Psoas muscle (tissue), 8 donors: ENCODE results near the gene CBLN2. TPM values are rescaled to one million over a fixed set of nuclear protein-coding genes. Genes with fewer than 3 reads are reported as not detected.

Experiments
- ATAC-seq, 4 donors: fragments of 200-7000 bp; cut with Tn5 transposase; one replicate each; pipeline ENCODE4 v1.9.1; 2020; ENCODE audit warnings: moderate library complexity in 3 of 4, mild to moderate bottlenecking in 2 of 4
- DNase-seq, 2 donors: peaks; one replicate each; pipeline ENCODE4 v3.0.0-alpha.2; 2020
- H3K27ac ChIP-seq: fragments of 200-600 bp; one replicate; pipeline ENCODE4 v1.8.0; 2022
- H3K27me3 ChIP-seq, 3 donors: fragments of 200-600 bp in 1 of 3; one replicate each; pipeline versions ENCODE4 v1.6.1 to v1.8.0; 2013 to 2022; ENCODE audit warnings: low read length in 2 of 3, mild to moderate bottlenecking in 2 of 3, moderate library complexity in 1 of 3; ENCODE audit not compliant: insufficient read depth in 3 of 3
- H3K36me3 ChIP-seq, 2 donors: fragments of 200-600 bp in 1 of 2; one replicate each; pipeline versions ENCODE4 v1.6.1 to v1.8.0; 2013 to 2022; ENCODE audit warnings: low read depth in 1 of 2, mild to moderate bottlenecking in 1 of 2, moderate library complexity in 1 of 2; ENCODE audit not compliant: insufficient read depth in 1 of 2
- H3K4me1 ChIP-seq: fragments of 200-600 bp; one replicate; pipeline ENCODE4 v1.8.0; 2022
- H3K4me3 ChIP-seq: fragments of 200-600 bp; one replicate; pipeline ENCODE4 v1.8.0; 2022; ENCODE audit warnings: mild to moderate bottlenecking
- H3K9me3 ChIP-seq: fragments of 200-600 bp; one replicate; pipeline ENCODE4 v1.8.0; 2022
- whole genome bisulfite sequencing, 3 donors: extraction: QIAGEN DNeasy Blood & Tissue Kit; methylation state at CpG; one replicate each; pipeline versions ENCODE4 v1.1.6 to v1.1.7; 2013; 5-methylcytosine and 5-hydroxymethylcytosine counted together
- intact Hi-C, 2 donors: fragments of 100-400 bp; cut with DNase I; formaldehyde crosslinking; loops; one replicate each; pipeline versions ENCODE4 v1.11.0 to v1.14.2; 2022
- long read RNA-seq, 2 donors: library from polyadenylated mRNA; unstranded; transcript quantifications; one replicate each; pipeline ENCODE4 v2.0.0, GENCODE V29; 2021
- polyA plus RNA-seq, 3 donors: library from polyadenylated mRNA; stranded (reverse); fragments of 200-250 nt; gene quantifications; one replicate each; pipeline ENCODE4 v1.2.3, GENCODE V29; 2013
- total RNA-seq, 4 donors: library from RNA; stranded (reverse); fragmentation: NEBNext Ultra II Directional in 2 of 4; extraction: Animal tissue kit (Norgen Biotek cat#: 25700) in 2 of 4; gene quantifications; one replicate each; pipeline versions ENCODE4 v1.2.1 to v1.2.4, GENCODE V29; 2021 to 2023
- TF ChIP-seq, protein P1 (sequence below): fragments of 200-600 bp; IDR thresholded peaks from one replicate; pipeline ENCODE4 v1.8.0; 2022; ENCODE audit warnings: antibody characterized with exemption
- donor health status: healthy with polysubstance abuse.
- donor health status: DM: no; HTN: no; CAD: no; lungs with moderate emphysema.
- donor health status: Bipolar disorder and iron deficiency.
- donor health status: healthy.
- donor health status: DM: yes; HTN: yes; CAD: no.
- donor health status: DM: no; HTN: no; CAD: no.
- donor health status: DM: no; HTN: no; CAD: no.
- donor health status: DM: yes; HTN: yes; CAD: no.

Gene CBLN2
- not detected for total RNA-seq
- under 1 TPM in 1 of 3 donors, not detected in 2; 0.05 TPM for polyA plus RNA-seq
- long read RNA-seq, donor 1: 0 reads
- long read RNA-seq, donor 2: 0 reads

DNA sequence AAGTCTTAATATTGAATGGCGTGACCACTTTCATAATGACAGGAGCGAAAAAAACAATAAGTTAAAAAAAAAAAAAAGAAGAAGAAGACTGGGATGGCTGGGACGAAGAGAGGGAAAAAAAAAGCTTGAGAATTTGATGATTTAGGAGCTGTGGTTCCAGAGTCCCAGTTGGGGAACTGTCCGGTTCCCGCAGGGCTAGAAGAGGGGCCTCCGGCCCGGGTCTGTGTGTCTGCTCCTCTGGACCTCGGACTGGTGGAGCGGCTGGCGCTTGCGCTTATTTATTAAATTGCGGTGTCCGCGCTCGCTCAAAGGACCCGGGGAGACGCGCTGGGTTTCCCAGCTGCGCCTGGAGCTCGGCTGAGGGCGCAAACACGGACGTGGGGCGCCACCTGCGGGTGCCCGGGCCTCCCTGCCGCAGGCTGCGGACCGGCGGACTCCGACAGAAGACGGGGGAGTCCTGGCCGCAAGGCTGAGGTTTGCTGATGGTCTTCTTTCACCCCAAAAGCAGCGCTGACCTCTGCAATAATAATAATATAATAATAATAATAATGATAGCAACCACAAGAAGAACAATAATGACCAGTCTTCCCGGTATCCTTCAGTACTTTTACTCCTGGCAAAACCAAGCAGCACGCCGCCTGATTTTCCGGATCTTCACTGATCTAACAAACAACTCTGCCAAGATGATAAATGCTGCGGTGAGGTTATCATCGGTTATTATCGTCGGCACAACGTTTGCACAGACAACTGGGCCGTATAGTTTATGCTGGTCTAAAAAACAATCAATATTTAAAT is at the start of gene CBLN2:
CBLN2 (minus strand) TSS at position 251 of the 795 bp plus-strand sequence. CDS start 2,182 bp downstream, outside the sequence.
- Histone ChIP-seq H3K27ac (no peak within 1 kb of the TSS), H3K9me3 (no peaks in the 10 kb centered on the region), H3K4me3 (no peak within 1 kb of the TSS), H3K36me3 (no peaks in the 10 kb centered on the region), H3K27me3 (peaks cover 0 to 48% (median 22%) of the 10 kb centered on the region in 3 donors), H3K4me1 (no peaks in the 10 kb centered on the region)
- ATAC-seq (peak in 1 of 4 donors; percentile 49), DNase-seq (no peak)
- intact Hi-C loops: no loop called here
- WGBS, 3 donors: 3 to 4% (median 3%) methylated on average over 44 of the region's 44 CpGs
- TF ChIP-seq, protein P1, sequence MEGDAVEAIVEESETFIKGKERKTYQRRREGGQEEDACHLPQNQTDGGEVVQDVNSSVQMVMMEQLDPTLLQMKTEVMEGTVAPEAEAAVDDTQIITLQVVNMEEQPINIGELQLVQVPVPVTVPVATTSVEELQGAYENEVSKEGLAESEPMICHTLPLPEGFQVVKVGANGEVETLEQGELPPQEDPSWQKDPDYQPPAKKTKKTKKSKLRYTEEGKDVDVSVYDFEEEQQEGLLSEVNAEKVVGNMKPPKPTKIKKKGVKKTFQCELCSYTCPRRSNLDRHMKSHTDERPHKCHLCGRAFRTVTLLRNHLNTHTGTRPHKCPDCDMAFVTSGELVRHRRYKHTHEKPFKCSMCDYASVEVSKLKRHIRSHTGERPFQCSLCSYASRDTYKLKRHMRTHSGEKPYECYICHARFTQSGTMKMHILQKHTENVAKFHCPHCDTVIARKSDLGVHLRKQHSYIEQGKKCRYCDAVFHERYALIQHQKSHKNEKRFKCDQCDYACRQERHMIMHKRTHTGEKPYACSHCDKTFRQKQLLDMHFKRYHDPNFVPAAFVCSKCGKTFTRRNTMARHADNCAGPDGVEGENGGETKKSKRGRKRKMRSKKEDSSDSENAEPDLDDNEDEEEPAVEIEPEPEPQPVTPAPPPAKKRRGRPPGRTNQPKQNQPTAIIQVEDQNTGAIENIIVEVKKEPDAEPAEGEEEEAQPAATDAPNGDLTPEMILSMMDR: no peak

DNA sequence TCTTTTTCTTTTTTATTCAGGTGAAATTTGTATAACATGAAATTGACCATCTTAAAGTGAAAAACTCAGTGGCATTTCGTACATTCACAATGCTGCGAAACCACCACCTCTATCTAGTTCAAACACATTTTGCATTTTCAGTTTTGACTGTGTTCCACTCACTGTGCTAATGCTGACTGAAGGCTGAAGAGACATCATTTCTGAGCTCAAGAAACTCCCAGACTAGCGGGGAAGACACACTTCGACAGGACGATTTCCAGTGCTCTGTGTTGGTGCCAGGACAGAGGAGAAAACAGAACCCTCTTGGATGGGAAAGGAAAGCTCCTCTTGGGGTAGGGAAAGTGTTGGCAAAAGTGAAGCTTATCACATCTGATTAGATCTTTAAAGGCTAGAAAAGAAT is 44.2 kb upstream of the CBLN2 start:
- intact Hi-C loops: no loop called here
- no peaks in the 10 kb centered on the region for H3K36me3 ChIP-seq
- 79 to 85% (median 84%) methylated on average over 5 of the region's 5 CpGs for WGBS, 3 donors
- H3K4me3 ChIP-seq: no peak overlapping the region
- ATAC-seq (no peak), DNase-seq (no peak)
- H3K4me1 ChIP-seq: no peaks in the 10 kb centered on the region
- H3K27ac ChIP-seq: no peak overlapping the region
- TF ChIP-seq, protein P1: no peak
- H3K9me3 ChIP-seq: no peaks in the 10 kb centered on the region
- H3K27me3 ChIP-seq: no peaks in the 10 kb centered on the region

DNA sequence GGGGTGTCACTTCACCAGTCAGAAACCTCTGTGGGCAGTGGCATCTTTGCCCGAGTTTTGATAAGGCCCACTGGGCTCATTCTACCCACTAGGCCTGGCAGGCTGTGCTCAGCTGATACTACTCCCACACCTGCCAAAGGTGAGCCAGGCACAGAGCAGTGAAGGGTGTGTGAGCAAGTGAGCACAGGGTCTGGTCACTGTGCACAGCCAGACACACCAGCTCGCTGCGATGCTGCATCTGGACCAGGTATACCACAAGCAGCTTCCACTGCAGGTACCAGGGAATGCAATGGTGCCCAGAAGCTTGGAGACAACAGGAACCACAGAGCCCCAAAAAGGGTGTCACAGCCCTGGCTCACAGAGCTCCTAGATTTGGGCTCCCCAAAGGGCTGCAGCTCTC is 40.6 kb upstream of the CBLN2 start:
- no peak for DNase-seq
- TF ChIP-seq, protein P1: no peak
- no peaks in the 10 kb centered on the region for H3K36me3 ChIP-seq
- no peaks in the 10 kb centered on the region for H3K9me3 ChIP-seq
- intact Hi-C loops: no loop called here
- H3K27me3 ChIP-seq: no peaks in the 10 kb centered on the region
- 83 to 87% (median 87%) methylated on average over 3 of the region's 3 CpGs for WGBS, 3 donors
- H3K4me3 ChIP-seq: no peak overlapping the region
- no peak overlapping the region for H3K27ac ChIP-seq
- ATAC-seq: no peak
- no peaks in the 10 kb centered on the region for H3K4me1 ChIP-seq

DNA sequence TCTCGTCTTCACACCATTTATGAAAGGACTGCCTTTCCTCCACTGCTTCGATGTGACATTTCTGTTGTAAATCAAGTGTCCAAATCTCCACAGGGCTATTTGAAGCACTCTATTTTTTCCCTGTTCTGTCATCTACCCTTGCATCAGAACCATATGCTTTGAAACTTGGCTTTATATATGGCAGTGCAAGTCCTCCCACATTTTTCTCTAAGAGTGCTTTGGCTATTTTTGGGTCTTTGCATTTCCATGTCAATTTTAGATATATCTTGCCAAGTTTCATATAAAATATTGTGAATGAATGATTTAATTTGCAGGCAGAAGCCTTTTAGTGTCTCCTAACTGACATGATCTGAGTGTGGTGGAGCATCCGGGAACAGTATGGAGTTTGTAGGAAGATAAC is 37.8 kb upstream of the CBLN2 start:
- ATAC-seq: no peak
- H3K27me3 ChIP-seq: no peaks in the 10 kb centered on the region
- no peaks in the 10 kb centered on the region for H3K9me3 ChIP-seq
- H3K4me3 ChIP-seq: no peak overlapping the region
- H3K27ac ChIP-seq: no peak overlapping the region
- no peak for DNase-seq
- 75 to 82% (median 78%) methylated on average over 3 of the region's 3 CpGs for WGBS, 3 donors
- intact Hi-C loops: no loop called here
- H3K4me1 ChIP-seq: no peaks in the 10 kb centered on the region
- TF ChIP-seq, protein P1: no peak
- H3K36me3 ChIP-seq: no peaks in the 10 kb centered on the region
